KG1 (cell line): ENCODE data around the gene SLC16A8.
A peak's percentile ranks its signal among the peaks of the same experiment; 100 is the strongest.
"Not testable (repeated sequence)": the region's sequence is repeated elsewhere in the genome, so short reads cannot be mapped to it uniquely, and the experiment has no call there.

Source experiments
- DNase-seq: peaks from one replicate; lab custom pipeline; 2025; lab: John Stamatoyannopoulos, UW

SLC16A8 gene

GRCh38 chr22:38083931-38084631, at the start of gene SLC16A8:
TSS of gene SLC16A8 (minus strand) at chr22:38084184. CDS start at chr22:38082873, 1,311 bp downstream.
- DNase-seq = no peak

GRCh38 chr22:38133331-38133730, 49.3 kb upstream of the SLC16A8 start:
- DNase-seq = no peak

- no peak for DNase-seq
Observed at GRCh38 chr22:38132794-38133193, 48.8 kb upstream of the SLC16A8 start.

- no peak for DNase-seq
Observed at GRCh38 chr22:38132136-38132535, 48.2 kb upstream of the SLC16A8 start.

- no peak for DNase-seq
Observed at GRCh38 chr22:38131399-38131798, 47.4 kb upstream of the SLC16A8 start.

- DNase-seq = no peak
Observed at GRCh38 chr22:38129856-38130255, 45.9 kb upstream of the SLC16A8 start.

- no peak for DNase-seq
Observed at GRCh38 chr22:38129021-38129420, 45.0 kb upstream of the SLC16A8 start.

- no peak for DNase-seq
Observed at GRCh38 chr22:38127869-38128268, 43.9 kb upstream of the SLC16A8 start.

- no peak for DNase-seq
Observed at GRCh38 chr22:38126928-38127668, 43.1 kb upstream of the SLC16A8 start.

GRCh38 chr22:38125751-38126201, 41.8 kb upstream of the SLC16A8 start:
- no peak for DNase-seq

GRCh38 chr22:38125038-38125610, 41.1 kb upstream of the SLC16A8 start:
- no peak for DNase-seq

GRCh38 chr22:38124236-38124974, 40.4 kb upstream of the SLC16A8 start:
- DNase-seq = no peak

GRCh38 chr22:38122616-38123015, 38.6 kb upstream of the SLC16A8 start:
- DNase-seq = no peak

- no peak for DNase-seq
Observed at GRCh38 chr22:38120359-38121110, 36.6 kb upstream of the SLC16A8 start.

GRCh38 chr22:38118747-38119146, 34.8 kb upstream of the SLC16A8 start:
- DNase-seq = not testable (repeated sequence)

GRCh38 chr22:38118182-38118581, 34.2 kb upstream of the SLC16A8 start:
- DNase-seq = no peak

- DNase-seq = not testable (repeated sequence)
Observed at GRCh38 chr22:38117556-38117955, 33.6 kb upstream of the SLC16A8 start.

GRCh38 chr22:38115423-38116205, 31.6 kb upstream of the SLC16A8 start:
- DNase-seq = no peak

GRCh38 chr22:38114484-38115398, 30.8 kb upstream of the SLC16A8 start:
- peak; percentile 13 for DNase-seq

GRCh38 chr22:38112381-38112780, 28.4 kb upstream of the SLC16A8 start:
- DNase-seq = no peak
